IMR-90 (cell line): Measurements from ENCODE around the gene SLC7A10. TPM values are rescaled to one million over a fixed set of nuclear protein-coding genes. Genes with fewer than 3 reads are reported as not detected.

ENCODE experiments used
- ATAC-seq: fragments of 200-7000 bp; cut with Tn5 transposase; 2 replicates; pipeline ENCODE4 v1.9.1; 2020; ENCODE audit warnings: low read depth, mild to moderate bottlenecking, moderate library complexity
- BruUV-seq: library from RNA; stranded (reverse); fragments of 400-500 nt; replicated peaks from 2 replicates; lab custom pipeline; 2021; lab: Mats Ljungman, UMichigan
- CTCF ChIA-PET: fragments of 300-600 bp; formaldehyde crosslinking; extraction: SDS; loops from one replicate; lab custom pipeline; 2021; ENCODE audit warnings: antibody characterized with exemption; lab: Yijun Ruan, JAX
- POLR2A ChIA-PET: fragments of 300-600 bp; sonication (Branson Sonifier 250); formaldehyde crosslinking; loops from one replicate; lab custom pipeline; 2022; ENCODE audit warnings: antibody characterized with exemption; ENCODE audit not compliant: unreplicated experiment; lab: Charles Lee
- DNase-seq: peaks from one replicate; pipeline ENCODE4 v3.0.0; 2013
- H2AFZ ChIP-seq: replicated peaks from 2 replicates; pipeline ENCODE3; 2013; ENCODE audit warnings: low read length, mild to moderate bottlenecking; ENCODE audit not compliant: poor library complexity
- H2AK5ac ChIP-seq: 2 replicates; pipeline ENCODE4 v1.6.1; 2013; ENCODE audit warnings: low read depth, low read length, inconsistent platforms
- H2AK9ac ChIP-seq: replicated peaks from 2 replicates; pipeline ENCODE3; 2013; ENCODE audit warnings: mild to moderate bottlenecking, low read depth, low read length, moderate library complexity; ENCODE audit not compliant: poor library complexity
- H2BK120ac ChIP-seq: 2 replicates; pipeline ENCODE4 v1.6.1; 2013; ENCODE audit warnings: low read depth, low read length, inconsistent platforms
- H2BK15ac ChIP-seq: 3 replicates; pipeline ENCODE4 v1.6.1; 2013; ENCODE audit warnings: low read depth, low read length, inconsistent platforms
- H2BK20ac ChIP-seq: 2 replicates; pipeline ENCODE4 v1.6.1; 2013; ENCODE audit warnings: low read depth, mild to moderate bottlenecking, inconsistent platforms, low read length, moderate library complexity
- H2BK5ac ChIP-seq: 2 replicates; pipeline ENCODE4 v1.6.1; 2013; ENCODE audit warnings: mild to moderate bottlenecking, low read depth, low read length, inconsistent platforms; ENCODE audit not compliant: poor library complexity, severe bottlenecking
- H3K14ac ChIP-seq: replicated peaks from 2 replicates; pipeline ENCODE4 v1.6.1; 2013; ENCODE audit warnings: low read depth, low read length, inconsistent platforms
- H3K18ac ChIP-seq: 2 replicates; pipeline ENCODE4 v1.6.1; 2013; ENCODE audit warnings: low read depth, low read length, control low read depth
- H3K23ac ChIP-seq: 2 replicates; pipeline ENCODE4 v1.6.1; 2013; ENCODE audit warnings: low read depth, low read length, inconsistent platforms
- H3K27ac ChIP-seq: 2 replicates; pipeline ENCODE4 v1.5.1; 2013; ENCODE audit warnings: mild to moderate bottlenecking, control low read depth, low read length; ENCODE audit not compliant: insufficient read depth
- H3K27me3 ChIP-seq: 2 replicates; pipeline ENCODE4 v1.6.1; 2013; ENCODE audit warnings: low read length; ENCODE audit not compliant: control insufficient read depth, insufficient read depth
- H3K36me3 ChIP-seq: 2 replicates; pipeline ENCODE4 v1.6.1; 2013; ENCODE audit warnings: low read length, mixed read lengths; ENCODE audit not compliant: control insufficient read depth, insufficient read depth
- H3K4ac ChIP-seq: 2 replicates; pipeline ENCODE4 v1.6.1; 2013; ENCODE audit warnings: low read depth, low read length, inconsistent platforms
- H3K4me1 ChIP-seq: 2 replicates; pipeline ENCODE4 v1.6.1; 2013; ENCODE audit warnings: low read length, mixed read lengths; ENCODE audit not compliant: control insufficient read depth, insufficient read depth
- H3K4me2 ChIP-seq: 2 replicates; pipeline ENCODE4 v1.6.1; 2013; ENCODE audit warnings: low read depth, mild to moderate bottlenecking, control low read depth, low read length, moderate library complexity
- H3K4me3 ChIP-seq: 2 replicates; pipeline ENCODE4 v1.5.1; 2013; ENCODE audit warnings: low read depth, mild to moderate bottlenecking, control low read depth, low read length, moderate library complexity; ENCODE audit not compliant: insufficient read depth
- H3K56ac ChIP-seq: 2 replicates; pipeline ENCODE4 v1.6.1; 2013; ENCODE audit warnings: low read length, inconsistent platforms; ENCODE audit not compliant: insufficient read depth; ENCODE audit errors: extremely low read depth
- H3K79me1 ChIP-seq, 2 experiments: 2 replicates each; pipeline ENCODE4 v1.6.1; 2013; ENCODE audit warnings: low read length in 2 of 2, inconsistent platforms in 1 of 2, low read depth in 1 of 2
- H3K9ac ChIP-seq: 2 replicates; pipeline ENCODE4 v1.6.1; 2013; ENCODE audit warnings: low read depth, low read length, control low read depth
- H3K9me1 ChIP-seq: 2 replicates; pipeline ENCODE4 v1.6.1; 2013; ENCODE audit warnings: low read length, inconsistent platforms; ENCODE audit not compliant: insufficient read depth
- H3K9me3 ChIP-seq: 2 replicates; pipeline ENCODE4 v1.6.1; 2013; ENCODE audit warnings: low read length; ENCODE audit not compliant: control insufficient read depth, insufficient read depth
- H4K20me1 ChIP-seq: 2 replicates; pipeline ENCODE4 v1.6.1; 2013; ENCODE audit warnings: low read length, inconsistent platforms; ENCODE audit not compliant: insufficient read depth
- H4K5ac ChIP-seq: 2 replicates; pipeline ENCODE4 v1.6.1; 2013; ENCODE audit warnings: mild to moderate bottlenecking, low read depth, low read length, control low read depth
- H4K8ac ChIP-seq, 2 experiments: 2 replicates each; pipeline ENCODE4 v1.6.1; 2013; ENCODE audit warnings: low read depth in 2 of 2, low read length in 2 of 2, control low read depth in 1 of 2, inconsistent platforms in 1 of 2
- H4K91ac ChIP-seq: 2 replicates; pipeline ENCODE4 v1.6.1; 2013; ENCODE audit warnings: low read depth, low read length, inconsistent platforms; ENCODE audit not compliant: insufficient read depth
- RAD21 ChIP-seq: IDR thresholded peaks from 2 replicates; pipeline ENCODE4 v1.6.1; 2012; ENCODE audit warnings: low read length, improper control_type of control experiment
- RFX5 ChIP-seq: IDR thresholded peaks from 2 replicates; pipeline ENCODE4 v1.8.0; 2012; ENCODE audit warnings: low read depth, mild to moderate bottlenecking, low read length, moderate library complexity
- SMC3 ChIP-seq: fragments of 150-350 bp; IDR thresholded peaks from 2 replicates; pipeline ENCODE4 v1.6.1; 2016; ENCODE audit warnings: low read depth, mild to moderate bottlenecking, antibody characterized with exemption, low read length, moderate library complexity
- USF2 ChIP-seq: fragments of 150-350 bp; IDR thresholded peaks from 2 replicates; pipeline ENCODE4 v1.6.1; 2017; ENCODE audit warnings: mild to moderate bottlenecking, antibody characterized with exemption, low read length, low read depth
- WGBS, 2 experiments: methylation state at CpG; one replicate each; pipeline versions ENCODE4 v1.1.5 to v1.1.7; 2013; ENCODE audit warnings: missing lambda C conversion rate in 2 of 2; ENCODE audit not compliant: insufficient read length in 1 of 2; ENCODE audit errors: extremely low coverage in 2 of 2; 5-methylcytosine and 5-hydroxymethylcytosine counted together
- dilution Hi-C: fragments of 300-500 bp; cut with HindIII; formaldehyde crosslinking; loops from one replicate; pipeline ENCODE4 v1.14.3; 2018; ENCODE audit warnings: low sequenced_read_pairs; ENCODE audit not compliant: unreplicated experiment
- in situ Hi-C: fragments of 300-500 bp; cut with MboI; formaldehyde crosslinking; loops from 3 replicates; pipeline ENCODE4 v1.14.3; 2019; ENCODE audit warnings: low sequenced_read_pairs, inconsistent platforms, mixed read lengths
- intact Hi-C: fragments of 100-400 bp; cut with micrococcal nuclease; formaldehyde crosslinking; loops from 2 replicates; pipeline ENCODE4 v1.10.0; 2022
- polyA plus RNA-seq, 3 experiments: library from polyadenylated mRNA; depleted of rRNA; stranded (reverse); fragments of >200 nt; gene quantifications; 2 replicates each; pipeline ENCODE4 v1.2.3, GENCODE V29; 2012; ENCODE audit warnings: low replicate concordance in 1 of 3
- total RNA-seq: library from RNA; depleted of rRNA; stranded (reverse); fragments of >200 nt; gene quantifications from 2 replicates; pipeline ENCODE4 v1.2.3, GENCODE V29; 2012

Gene SLC7A10
- total and polyA plus RNA-seq, 2 of the 4 experiments (the other 2 are of a cell fraction) = not detected

- TF ChIP-seq RAD21 = no peak
Measured at GRCh38 chr19:33236696-33237390, 11.2 kb upstream of the SLC7A10 start (continued).

- Histone ChIP-seq H3K79me1 (no peaks in the 10 kb centered on the region), H3K36me3 (no peaks in the 10 kb centered on the region), H3K4ac (no peak overlapping the region), H2BK15ac (no peak overlapping the region), H4K5ac (no peak overlapping the region), H2BK120ac (no peak overlapping the region), H3K4me3 (no peak overlapping the region), H3K14ac (no peak overlapping the region), H2AK9ac (no peak overlapping the region), H3K9me3 (no peaks in the 10 kb centered on the region), H3K4me1 (no peaks in the 10 kb centered on the region), H2BK5ac (no peak overlapping the region), H4K91ac (no peak overlapping the region), H3K9ac (no peak overlapping the region), H3K4me2 (no peak overlapping the region), H4K8ac (no peak overlapping the region), H2AFZ (no peak overlapping the region), H3K27ac (no peak overlapping the region), H2AK5ac (no peak overlapping the region), H3K9me1 (peaks cover 7% of the 10 kb centered on the region; the same call in 1 of the 2 replicates), H3K27me3 (peaks cover 22% of the 10 kb centered on the region; the same call in 1 of the 2 replicates), H3K23ac (no peak overlapping the region), H4K20me1 (no peaks in the 10 kb centered on the region), H3K56ac (no peak overlapping the region), H3K18ac (no peak overlapping the region), H2BK20ac (no peak overlapping the region)
- WGBS, 2 experiments = 92% methylated on average over 13 of the region's 20 CpGs; no CpG with 5 or more reads in 1 of the 2 experiments
- ChIA-PET POLR2A (no interaction called here), CTCF (interaction anchor here (0.7 kb wide), 1 partner anchor 334 kb away, joined by 3 read pairs; no protein-coding TSS in a partner anchor)
- no peak for DNase-seq
- intact Hi-C loops (loop anchor here (1.0 to 5.0 kb wide), 3 partner anchors 66 to 535 kb away; partner anchors contain the start of gene CEBPA), in situ Hi-C loops (loop anchor here (5.0 to 10.0 kb wide), 2 partner anchors 171 to 529 kb away; no protein-coding TSS in a partner anchor), dilution Hi-C loops (no loop called here)
- no peak for ATAC-seq
- TF ChIP-seq RAD21 = no peak
- TF ChIP-seq RFX5 = no peak
- TF ChIP-seq SMC3 = no peak
- no peak for TF ChIP-seq USF2
- BruUV-seq = no TSS peak
Measured at GRCh38 chr19:33235996-33236350, 10.3 kb upstream of the SLC7A10 start.
